ENCODE data around the gene STOX1.
"Not testable (repeated sequence)": the region's sequence is repeated elsewhere in the genome, so short reads cannot be mapped to it uniquely, and the experiment has no call there.

The STOX1 gene

GRCh38 chr10:68899186-68899745, 71.9 kb downstream of the STOX1 start:
- DNase-seq: no peak

DNA sequence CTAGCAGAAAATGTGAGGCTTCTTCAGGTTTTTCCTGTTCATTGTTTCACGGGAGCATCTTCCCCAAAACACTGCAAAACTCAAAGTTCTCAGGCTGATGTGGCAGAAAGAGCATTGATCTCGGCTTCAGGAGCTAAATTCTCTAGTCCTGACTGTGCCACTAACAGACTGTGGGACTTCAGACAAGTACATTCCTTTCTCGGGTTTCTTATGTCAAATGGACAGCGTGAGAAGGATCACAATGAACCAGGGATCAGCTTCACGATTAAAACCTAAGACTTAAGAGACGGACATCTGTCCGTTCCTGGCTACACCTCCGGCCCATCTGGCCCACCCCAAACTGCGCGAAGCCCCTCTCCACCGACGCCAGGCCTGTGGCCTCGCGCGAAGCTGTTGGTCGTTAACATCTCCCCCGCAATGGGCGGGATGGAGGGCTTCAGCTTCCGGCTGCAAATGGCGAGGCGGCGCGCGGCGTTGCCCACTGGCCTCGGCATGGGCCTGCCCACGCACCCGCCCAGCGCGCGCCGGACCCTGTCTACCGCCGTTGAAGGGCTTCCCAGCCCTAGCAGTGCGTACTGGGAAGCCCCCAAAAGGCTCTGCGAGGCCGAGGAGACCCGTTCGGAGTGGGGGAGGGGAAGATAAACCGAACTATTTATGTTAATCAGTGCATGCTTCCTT, 73.2 kb downstream of the STOX1 start:
- no peak for DNase-seq

- DNase-seq: peak; percentile 92
Observed at GRCh38 chr10:68901105-68901927, 74.0 kb downstream of the STOX1 start, which contains the start of gene DDX50. TSS of gene DDX50 (plus strand) at chr10:68901315. CDS start at chr10:68901385, 70 bp downstream.

DNA sequence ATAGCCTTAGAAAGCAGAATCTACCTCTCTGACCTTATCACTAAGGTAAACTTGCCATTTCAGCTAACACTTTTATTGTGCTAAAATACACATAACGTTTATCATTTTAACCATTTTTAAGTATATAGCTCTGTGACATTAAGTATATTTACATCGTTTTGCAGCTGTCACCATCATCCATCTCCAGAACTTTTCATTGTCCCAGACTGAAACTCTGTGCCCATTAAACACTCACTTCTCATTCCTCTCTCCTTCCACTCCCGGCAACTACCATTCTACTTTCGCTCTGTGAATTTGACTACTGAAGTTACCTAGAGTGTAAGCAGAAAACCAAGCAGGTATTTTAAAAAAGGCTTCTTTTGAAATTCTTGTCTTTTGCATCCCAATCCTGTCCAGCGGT, 75.1 kb downstream of the STOX1 start:
- no peak for DNase-seq

GRCh38 chr10:68924593-68924992, 97.3 kb downstream of the STOX1 start:
- no peak for DNase-seq

DNA sequence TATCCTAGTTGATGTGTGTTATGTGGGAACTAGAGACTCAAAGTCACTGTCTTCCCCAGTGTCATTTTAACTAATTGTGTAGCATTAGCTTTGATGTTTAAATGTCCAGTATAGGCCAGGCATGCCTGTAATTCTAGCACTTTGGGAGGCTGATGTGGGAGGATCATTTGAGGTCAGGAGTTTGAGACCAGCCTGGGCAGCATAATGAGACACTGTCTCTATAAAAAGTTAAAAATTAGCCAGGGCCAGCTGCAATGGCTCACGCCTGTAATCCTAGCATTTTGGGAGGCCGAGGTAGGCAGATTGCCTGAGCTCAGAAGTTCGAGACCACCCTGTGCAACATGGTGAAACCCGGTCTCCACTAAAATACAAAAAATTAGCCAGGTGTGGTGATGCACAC, 98.2 kb downstream of the STOX1 start:
- DNase-seq: no peak

DNA sequence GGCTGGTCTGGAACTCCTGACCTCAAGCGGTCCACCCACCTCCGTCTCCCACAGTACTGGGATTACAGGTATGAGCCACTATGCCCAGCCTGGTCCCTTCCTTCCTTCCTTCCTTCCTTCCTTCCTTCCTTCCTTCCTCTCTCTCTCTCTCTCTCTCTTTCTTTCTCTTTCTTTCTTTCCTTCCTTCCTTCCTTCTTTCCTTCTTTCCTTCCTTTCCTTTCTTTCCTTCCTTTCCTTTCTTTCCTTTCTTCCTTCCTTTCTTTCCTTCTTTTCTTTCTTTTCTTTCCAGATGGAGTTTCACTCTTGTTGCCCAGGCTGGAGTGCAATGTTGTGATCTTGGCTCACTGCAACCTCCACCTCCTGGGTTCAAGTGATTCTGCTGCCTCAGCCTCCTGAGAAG, 101.8 kb downstream of the STOX1 start:
- not testable (repeated sequence) for DNase-seq

GRCh38 chr10:68929888-68930287, 102.6 kb downstream of the STOX1 start:
- DNase-seq: not testable (repeated sequence)

GRCh38 chr10:68932860-68933259, 105.5 kb downstream of the STOX1 start:
- DNase-seq: not testable (repeated sequence)

- DNase-seq: no peak
Observed at GRCh38 chr10:68934994-68935393, 107.7 kb downstream of the STOX1 start.

DNA sequence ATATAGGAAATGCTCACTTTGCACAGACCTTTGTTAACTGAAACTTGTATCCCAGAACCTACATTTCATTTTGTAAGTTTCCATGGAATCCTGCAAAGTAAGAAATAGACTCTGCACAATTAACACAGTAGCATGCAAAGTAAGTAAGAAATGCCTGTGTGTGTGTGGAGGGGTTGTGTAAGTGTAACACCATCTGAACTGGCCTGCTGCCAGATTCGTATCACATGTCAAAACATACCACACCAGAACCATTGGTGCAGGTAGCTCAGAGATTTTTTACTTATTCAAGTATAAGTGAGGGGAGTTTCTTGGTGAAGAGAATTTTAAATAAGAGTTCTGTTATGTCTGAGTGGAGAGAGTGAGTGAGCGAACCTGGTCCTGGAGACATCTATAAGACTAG, 110.8 kb downstream of the STOX1 start:
- no peak for DNase-seq

DNA sequence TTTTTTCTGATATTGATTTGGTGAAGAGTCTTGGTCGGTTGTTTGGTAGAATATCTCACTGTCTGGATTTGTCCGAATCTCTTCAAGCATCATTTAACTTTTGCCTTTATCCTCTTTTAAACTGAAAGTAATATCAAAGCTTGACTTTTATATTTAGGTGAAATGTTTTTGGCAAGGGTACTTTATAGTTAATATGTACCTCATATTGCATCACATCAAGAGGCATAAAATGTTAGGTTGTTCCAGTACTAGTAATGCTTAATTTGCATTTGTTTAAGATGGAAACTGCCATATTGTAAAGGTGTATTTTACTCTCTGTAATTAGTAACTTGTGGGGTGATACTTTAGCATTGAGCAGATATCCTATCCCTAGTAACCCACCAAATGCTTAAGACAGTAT, 111.6 kb downstream of the STOX1 start:
- no peak for DNase-seq

- DNase-seq: not testable (repeated sequence)
Observed at GRCh38 chr10:68940917-68941316, 113.6 kb downstream of the STOX1 start.
